Mesothelial cell of epicardium (in vitro differentiated cells): ENCODE measurements around the gene CSMD2. TPM values are rescaled to one million over a fixed set of nuclear protein-coding genes. Genes with fewer than 3 reads are reported as not detected.

ENCODE experiments used
- DNase-seq, 2 experiments: peaks; one replicate each; pipeline ENCODE4 v3.0.0; 2021; ENCODE audit warnings: low spot score in 2 of 2; ENCODE audit not compliant: unreplicated experiment in 2 of 2
- H3K27ac Mint-ChIP-seq: 2 replicates; pipeline ENCODE4 v1.8.0; 2021; ENCODE audit warnings: mixed read lengths
- H3K27me3 Mint-ChIP-seq: 2 replicates; pipeline ENCODE4 v1.8.0; 2021; ENCODE audit warnings: low read depth, mixed read lengths
- H3K36me3 Mint-ChIP-seq: 2 replicates; pipeline ENCODE4 v1.8.0; 2021; ENCODE audit warnings: mixed read lengths
- H3K4me1 Mint-ChIP-seq: 2 replicates; pipeline ENCODE4 v1.8.0; 2021; ENCODE audit warnings: mixed read lengths
- H3K4me3 Mint-ChIP-seq: 2 replicates; pipeline ENCODE4 v1.8.0; 2021; ENCODE audit warnings: mild to moderate bottlenecking, moderate library complexity, mixed read lengths
- H3K9me3 Mint-ChIP-seq: 2 replicates; pipeline ENCODE4 v1.8.0; 2021; ENCODE audit warnings: mixed read lengths
- CTCF ChIP-seq: fragments of 200-600 bp; sonication (generic); IDR thresholded peaks from one replicate; pipeline ENCODE4 v1.5.0; 2021; ENCODE audit warnings: antibody characterized with exemption; ENCODE audit not compliant: unreplicated experiment
- total RNA-seq: library from RNA; stranded (reverse); gene quantifications from 3 replicates; pipeline ENCODE4 v1.2.1, GENCODE V29; 2021

Gene CSMD2
- total RNA-seq, 1 donor from 2014 or later = 1.9 TPM

- Mint-ChIP-seq H3K27ac (no peak overlapping the region), H3K27me3 (peaks cover 33% of the 10 kb centered on the region), H3K4me1 (no peaks in the 10 kb centered on the region), H3K9me3 (no peaks in the 10 kb centered on the region), H3K4me3 (no peak overlapping the region), H3K36me3 (no peaks in the 10 kb centered on the region)
- no peak for DNase-seq
- TF ChIP-seq CTCF = no peak
These were observed 135.5 kb downstream of the CSMD2 start for GRCh38 chr1:34029515-34029914.

GRCh38 chr1:34028381-34029055, 136.5 kb downstream of the CSMD2 start:
- no peaks in the 10 kb centered on the region for H3K36me3 Mint-ChIP-seq
- H3K4me3 Mint-ChIP-seq = no peak overlapping the region
- no peaks in the 10 kb centered on the region for H3K4me1 Mint-ChIP-seq
- no peak overlapping the region for H3K27ac Mint-ChIP-seq
- H3K9me3 Mint-ChIP-seq = no peaks in the 10 kb centered on the region
- DNase-seq = no peak
- no peak for TF ChIP-seq CTCF
- peaks cover 39% of the 10 kb centered on the region for H3K27me3 Mint-ChIP-seq

GRCh38 chr1:34025675-34026074, 139.4 kb downstream of the CSMD2 start:
- DNase-seq = no peak
- Mint-ChIP-seq H3K4me3 (no peak overlapping the region), H3K9me3 (no peaks in the 10 kb centered on the region), H3K4me1 (no peaks in the 10 kb centered on the region), H3K27ac (no peak overlapping the region), H3K36me3 (no peaks in the 10 kb centered on the region), H3K27me3 (peaks cover 44% of the 10 kb centered on the region)
- TF ChIP-seq CTCF = no peak

GRCh38 chr1:34024485-34024884, 140.5 kb downstream of the CSMD2 start:
- no peak overlapping the region for H3K4me3 Mint-ChIP-seq
- H3K36me3 Mint-ChIP-seq = no peaks in the 10 kb centered on the region
- no peak for TF ChIP-seq CTCF
- no peaks in the 10 kb centered on the region for H3K4me1 Mint-ChIP-seq
- H3K27ac Mint-ChIP-seq = no peak overlapping the region
- DNase-seq = no peak
- no peaks in the 10 kb centered on the region for H3K9me3 Mint-ChIP-seq
- peaks cover 50% of the 10 kb centered on the region for H3K27me3 Mint-ChIP-seq

GRCh38 chr1:34019741-34020552, 145.1 kb downstream of the CSMD2 start:
- no peak for TF ChIP-seq CTCF
- Mint-ChIP-seq H3K9me3 (no peaks in the 10 kb centered on the region), H3K27me3 (peaks cover 41% of the 10 kb centered on the region), H3K27ac (no peak overlapping the region), H3K36me3 (no peaks in the 10 kb centered on the region), H3K4me1 (no peaks in the 10 kb centered on the region), H3K4me3 (no peak overlapping the region)
- no peak for DNase-seq
